Islet precursor cell (in vitro differentiated cells): ENCODE measurements around the gene RREB1.
"Not testable (repeated sequence)": the region's sequence is repeated elsewhere in the genome, so short reads cannot be mapped to it uniquely, and the experiment has no call there.

Experiments used
- DNase-seq: peaks from one replicate; pipeline ENCODE4 v3.0.0-alpha.2; 2018

Gene RREB1

GRCh38 chr6:7268362-7268761 lies 160.6 kb downstream of the RREB1 start:
- DNase-seq = no peak

- DNase-seq = no peak
These were observed 161.2 kb downstream of the RREB1 start for GRCh38 chr6:7268816-7269555.

DNA sequence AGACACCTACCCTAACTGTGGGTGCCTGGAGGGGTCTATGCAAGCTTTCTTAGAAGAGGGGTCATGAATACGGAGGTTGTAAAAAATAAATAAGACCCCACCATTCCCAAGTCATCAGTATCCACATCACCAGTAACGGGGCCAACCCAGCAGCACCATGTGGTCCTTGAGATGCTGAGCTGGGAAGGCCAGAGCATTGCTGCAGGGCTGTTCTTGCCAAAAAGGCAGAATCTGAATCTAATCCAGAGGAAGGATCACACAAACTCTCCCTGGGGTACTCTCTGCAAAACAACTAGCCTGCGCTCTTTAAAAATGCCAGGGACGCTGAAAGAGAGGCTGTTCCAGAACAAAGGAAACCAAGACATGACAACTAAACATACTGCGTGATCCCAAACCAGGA lies 162.1 kb downstream of the RREB1 start:
- peak; percentile 38 for DNase-seq

DNA sequence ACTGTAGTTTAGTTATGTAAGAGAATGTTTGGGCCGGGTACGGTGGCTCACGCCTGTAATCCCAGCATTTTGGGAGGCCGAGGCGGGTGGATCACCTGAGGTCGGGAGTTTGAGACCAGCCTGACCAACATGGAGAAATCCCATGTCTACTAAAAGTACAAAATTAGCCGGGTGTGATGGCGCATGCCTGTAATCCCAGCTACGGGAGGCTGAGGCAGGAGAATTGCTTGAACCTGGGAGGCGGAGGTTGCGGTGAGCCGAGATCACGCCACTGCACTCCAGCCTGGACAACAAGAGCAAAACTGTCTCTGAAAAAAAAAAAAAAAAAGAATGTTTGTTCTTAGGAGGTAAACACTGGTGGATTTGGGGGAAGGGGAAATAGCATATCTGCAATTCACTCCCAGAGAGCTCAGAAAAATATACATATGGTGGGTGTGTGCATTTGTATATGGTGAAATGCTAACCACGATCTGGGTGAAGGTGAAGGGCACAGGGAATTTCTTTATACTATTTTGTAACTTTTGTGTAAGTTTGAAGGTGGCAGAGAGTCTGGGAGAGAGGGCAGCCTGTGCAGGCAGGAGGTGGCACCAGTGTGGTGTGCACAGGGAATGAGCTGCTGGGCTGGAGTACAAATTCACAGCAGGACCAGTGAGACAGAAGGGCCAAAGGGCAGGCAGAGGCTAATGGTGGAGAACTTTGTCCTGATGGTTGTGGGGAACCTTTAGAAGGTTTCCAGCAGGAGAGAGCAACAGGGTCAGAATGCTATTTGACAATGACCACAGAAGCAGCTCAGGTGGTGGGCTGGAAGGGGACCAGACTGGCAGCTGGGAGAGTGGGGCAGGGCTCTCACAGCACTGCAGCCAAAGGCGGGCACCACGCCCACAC lies 162.8 kb downstream of the RREB1 start:
- no peak for DNase-seq

DNA sequence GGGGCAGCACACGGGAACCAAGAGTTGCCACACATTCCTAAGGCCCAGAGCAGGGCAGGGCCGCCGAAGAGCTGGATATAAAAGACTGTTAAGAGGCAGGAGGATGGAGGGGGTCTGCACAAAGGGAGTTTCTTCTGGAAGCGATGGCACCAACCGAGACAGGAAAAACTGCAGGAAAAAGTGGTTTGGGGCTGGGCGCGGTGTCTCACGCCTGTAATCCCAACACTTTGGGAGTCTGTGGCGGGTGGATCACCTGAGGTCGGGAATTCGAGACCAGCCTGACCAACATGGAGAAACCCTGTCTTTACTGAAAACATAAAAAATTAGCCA lies 163.4 kb downstream of the RREB1 start:
- no peak for DNase-seq

- DNase-seq = no peak
These were observed 165.9 kb downstream of the RREB1 start for GRCh38 chr6:7273709-7274108.

DNA sequence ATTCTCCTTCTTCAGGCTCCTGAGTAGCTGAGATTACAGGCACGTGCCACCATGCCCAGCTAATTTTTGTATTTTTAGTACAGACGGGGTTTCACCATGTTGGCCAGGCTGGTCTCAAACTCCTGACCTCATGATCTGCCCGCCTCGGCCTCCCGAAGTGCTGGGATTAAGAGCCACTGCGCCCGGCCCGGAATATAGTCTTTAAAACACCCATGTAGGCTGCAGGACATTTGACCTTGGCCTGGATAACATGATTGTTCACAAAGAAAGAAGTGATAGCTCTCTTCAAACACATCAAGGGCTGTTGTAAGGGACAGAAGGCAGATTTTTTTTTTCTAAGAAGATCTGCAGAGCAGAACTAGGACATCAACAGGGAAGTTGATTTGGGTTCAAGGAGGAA lies 166.8 kb downstream of the RREB1 start:
- DNase-seq = not testable (repeated sequence)

DNA sequence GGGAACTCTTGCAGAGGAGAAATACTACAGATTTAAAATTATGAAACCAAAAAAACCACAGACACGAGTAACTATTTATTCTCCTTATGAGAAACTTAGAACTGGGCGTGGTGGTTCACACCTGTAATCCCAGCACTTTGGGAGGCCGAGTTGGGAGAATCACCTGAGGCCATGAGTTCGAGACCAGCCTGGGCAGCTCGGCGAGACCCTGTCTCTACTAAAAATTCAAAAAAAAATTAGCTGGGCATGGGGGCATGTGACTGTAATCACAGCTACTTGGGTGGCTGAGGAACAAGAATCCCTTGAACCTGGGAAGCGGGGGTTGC lies 168.4 kb downstream of the RREB1 start:
- DNase-seq = no peak

GRCh38 chr6:7282097-7282906 lies 174.5 kb downstream of the RREB1 start:
- DNase-seq = no peak

DNA sequence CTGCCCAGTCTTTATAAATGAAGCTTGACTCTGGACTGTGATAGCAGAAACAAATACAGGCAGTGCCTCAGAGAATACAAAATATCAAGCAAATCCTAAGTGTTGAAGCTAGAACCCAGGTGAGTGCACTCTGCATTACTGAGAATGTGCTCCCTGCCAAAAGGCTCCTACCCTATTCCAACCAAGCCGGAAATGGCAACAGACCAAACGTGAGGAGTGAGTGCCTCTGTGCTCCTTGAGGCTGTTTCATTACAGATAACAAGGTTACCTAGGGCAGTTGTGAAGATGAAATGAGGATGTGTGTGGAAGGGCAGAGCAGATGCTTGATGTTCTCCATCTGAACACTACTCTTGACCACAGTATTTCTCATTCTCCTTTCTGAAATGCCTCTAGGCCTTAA lies 175.9 kb downstream of the RREB1 start:
- no peak for DNase-seq

GRCh38 chr6:7285416-7285815 lies 177.7 kb downstream of the RREB1 start:
- no peak for DNase-seq

GRCh38 chr6:7290079-7290478 lies 182.3 kb downstream of the RREB1 start:
- no peak for DNase-seq

- no peak for DNase-seq
These were observed 185.0 kb downstream of the RREB1 start for GRCh38 chr6:7292596-7293255.

GRCh38 chr6:7295916-7296315 lies 188.2 kb downstream of the RREB1 start:
- DNase-seq = no peak

- no peak for DNase-seq
These were observed 188.8 kb downstream of the RREB1 start for GRCh38 chr6:7296602-7297001.

GRCh38 chr6:7298113-7298512 lies 190.4 kb downstream of the RREB1 start:
- no peak for DNase-seq

- no peak for DNase-seq
These were observed 193.2 kb downstream of the RREB1 start for GRCh38 chr6:7300926-7301325.
